Measurements from ENCODE around the gene UBE3A. TPM values are rescaled to one million over a fixed set of nuclear protein-coding genes. Genes with fewer than 3 reads are reported as not detected.

UBE3A gene
- total RNA-seq, 1 donor from 2014 or later: 122 TPM

DNA sequence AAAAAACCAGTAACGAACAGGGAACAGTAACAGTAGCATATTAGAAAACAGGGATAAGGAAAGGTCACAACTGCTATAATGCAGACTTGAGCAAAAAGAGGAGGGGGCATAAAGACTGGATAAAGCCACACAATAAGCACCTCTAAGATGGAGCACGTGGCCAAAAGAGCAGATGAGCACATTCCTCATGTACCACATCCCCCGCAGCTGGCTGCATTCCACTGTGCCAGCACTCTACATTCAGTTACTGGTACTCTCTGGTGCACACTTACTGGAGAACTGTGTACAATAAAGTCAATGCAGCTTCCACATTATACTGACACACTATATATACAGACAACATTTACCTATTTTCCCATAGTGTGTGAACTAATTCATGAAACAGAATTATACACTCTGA is 64.7 kb downstream of the UBE3A start:
- H3K4me3 ChIP-seq: no peak overlapping the region
- peaks cover 54% of the 10 kb centered on the region for H3K36me3 ChIP-seq
- intact Hi-C loops (cut with micrococcal nuclease): no loop called here
- TF ChIP-seq, protein P1, sequence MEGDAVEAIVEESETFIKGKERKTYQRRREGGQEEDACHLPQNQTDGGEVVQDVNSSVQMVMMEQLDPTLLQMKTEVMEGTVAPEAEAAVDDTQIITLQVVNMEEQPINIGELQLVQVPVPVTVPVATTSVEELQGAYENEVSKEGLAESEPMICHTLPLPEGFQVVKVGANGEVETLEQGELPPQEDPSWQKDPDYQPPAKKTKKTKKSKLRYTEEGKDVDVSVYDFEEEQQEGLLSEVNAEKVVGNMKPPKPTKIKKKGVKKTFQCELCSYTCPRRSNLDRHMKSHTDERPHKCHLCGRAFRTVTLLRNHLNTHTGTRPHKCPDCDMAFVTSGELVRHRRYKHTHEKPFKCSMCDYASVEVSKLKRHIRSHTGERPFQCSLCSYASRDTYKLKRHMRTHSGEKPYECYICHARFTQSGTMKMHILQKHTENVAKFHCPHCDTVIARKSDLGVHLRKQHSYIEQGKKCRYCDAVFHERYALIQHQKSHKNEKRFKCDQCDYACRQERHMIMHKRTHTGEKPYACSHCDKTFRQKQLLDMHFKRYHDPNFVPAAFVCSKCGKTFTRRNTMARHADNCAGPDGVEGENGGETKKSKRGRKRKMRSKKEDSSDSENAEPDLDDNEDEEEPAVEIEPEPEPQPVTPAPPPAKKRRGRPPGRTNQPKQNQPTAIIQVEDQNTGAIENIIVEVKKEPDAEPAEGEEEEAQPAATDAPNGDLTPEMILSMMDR (IDR thresholded peaks at IDR 0.05; ENCODE audit: borderline replicate concordance): no peak
- no peak for DNase-seq
- no peaks in the 10 kb centered on the region for H3K9me3 ChIP-seq (replicated peaks)
- H3K27me3 ChIP-seq (ENCODE audit: low read depth): no peaks in the 10 kb centered on the region
- H3K4me1 ChIP-seq: peaks cover 48% of the 10 kb centered on the region
- H3K27ac ChIP-seq (replicated peaks): no peak overlapping the region

- Histone ChIP-seq H3K4me3 (no peak overlapping the region), H3K9me3 (replicated peaks) (no peaks in the 10 kb centered on the region), H3K27ac (replicated peaks) (no peak overlapping the region), H3K27me3 (ENCODE audit: low read depth) (no peaks in the 10 kb centered on the region), H3K36me3 (peaks cover 54% of the 10 kb centered on the region), H3K4me1 (peaks cover 38% of the 10 kb centered on the region)
- TF ChIP-seq, protein P1 (IDR thresholded peaks at IDR 0.05; ENCODE audit: borderline replicate concordance): no peak
- DNase-seq: no peak
- intact Hi-C loops (cut with micrococcal nuclease): no loop called here
These were observed 66.5 kb downstream of the UBE3A start for GRCh38 chr15:25372298-25372697.

DNA sequence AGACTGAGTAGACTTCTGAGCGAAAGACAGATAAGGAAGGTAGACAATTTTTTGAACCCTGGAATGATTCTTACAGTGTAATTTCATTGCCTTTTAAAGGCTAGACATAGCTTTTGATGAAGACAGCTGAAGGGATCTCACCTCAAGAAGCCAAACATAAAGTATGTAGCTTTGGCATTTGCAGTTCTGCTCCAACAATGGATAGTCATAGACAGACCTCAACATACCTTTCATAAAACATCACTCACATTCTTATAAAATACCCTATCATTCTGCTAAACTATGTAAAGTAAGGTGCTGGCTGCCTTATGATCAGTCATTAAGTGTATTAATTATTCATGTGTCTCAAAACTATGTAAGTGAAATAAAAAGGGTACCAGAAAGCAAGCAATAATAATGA is 70.0 kb downstream of the UBE3A start:
- TF ChIP-seq, protein P1 (IDR thresholded peaks at IDR 0.05; ENCODE audit: borderline replicate concordance): no peak
- no peaks in the 10 kb centered on the region for H3K9me3 ChIP-seq (replicated peaks)
- H3K4me1 ChIP-seq: peaks cover 22% of the 10 kb centered on the region
- intact Hi-C loops (cut with micrococcal nuclease): no loop called here
- no peak overlapping the region for H3K27ac ChIP-seq (replicated peaks)
- H3K27me3 ChIP-seq (ENCODE audit: low read depth): no peaks in the 10 kb centered on the region
- H3K4me3 ChIP-seq: no peak overlapping the region
- DNase-seq: no peak
- H3K36me3 ChIP-seq: peaks cover 36% of the 10 kb centered on the region

GRCh38 chr15:25366058-25366457 is 72.8 kb downstream of the UBE3A start:
- Histone ChIP-seq H3K36me3 (peaks cover 17% of the 10 kb centered on the region), H3K4me1 (peaks cover 23% of the 10 kb centered on the region), H3K27ac (replicated peaks) (no peak overlapping the region), H3K9me3 (replicated peaks) (no peaks in the 10 kb centered on the region), H3K4me3 (no peak overlapping the region), H3K27me3 (ENCODE audit: low read depth) (no peaks in the 10 kb centered on the region)
- DNase-seq: no peak
- TF ChIP-seq, protein P1 (IDR thresholded peaks at IDR 0.05; ENCODE audit: borderline replicate concordance): no peak
- intact Hi-C loops (cut with micrococcal nuclease): no loop called here

- no peak for DNase-seq
- intact Hi-C loops (cut with micrococcal nuclease): no loop called here
- H3K27me3 ChIP-seq (ENCODE audit: low read depth): no peaks in the 10 kb centered on the region
- H3K4me1 ChIP-seq: peaks cover 23% of the 10 kb centered on the region
- H3K27ac ChIP-seq (replicated peaks): no peak overlapping the region
- no peak overlapping the region for H3K4me3 ChIP-seq
- H3K9me3 ChIP-seq (replicated peaks): no peaks in the 10 kb centered on the region
- TF ChIP-seq, protein P1 (IDR thresholded peaks at IDR 0.05; ENCODE audit: borderline replicate concordance): no peak
- H3K36me3 ChIP-seq: peaks cover 11% of the 10 kb centered on the region
These were observed 76.3 kb downstream of the UBE3A start for GRCh38 chr15:25362545-25362944.

- H3K4me3 ChIP-seq: no peak overlapping the region
- H3K27me3 ChIP-seq (ENCODE audit: low read depth): no peaks in the 10 kb centered on the region
- peaks cover 24% of the 10 kb centered on the region for H3K4me1 ChIP-seq
- H3K27ac ChIP-seq (replicated peaks): no peak overlapping the region
- intact Hi-C loops (cut with micrococcal nuclease): no loop called here
- TF ChIP-seq, protein P1 (IDR thresholded peaks at IDR 0.05; ENCODE audit: borderline replicate concordance): no peak
- peaks cover 30% of the 10 kb centered on the region for H3K9me3 ChIP-seq (replicated peaks)
- H3K36me3 ChIP-seq: peaks cover 67% of the 10 kb centered on the region
- DNase-seq: no peak
These were observed 91.1 kb downstream of the UBE3A start for GRCh38 chr15:25347707-25348106.
